ENCODE measurements around the gene FGFRL1. TPM values are rescaled to one million over a fixed set of nuclear protein-coding genes. Genes with fewer than 3 reads are reported as not detected.

Gene FGFRL1
- total and polyA plus RNA-seq, 2 donors (not counting 1 experiment from before 2014, with no cell fraction given): 6.1 to 10.0 TPM

DNA sequence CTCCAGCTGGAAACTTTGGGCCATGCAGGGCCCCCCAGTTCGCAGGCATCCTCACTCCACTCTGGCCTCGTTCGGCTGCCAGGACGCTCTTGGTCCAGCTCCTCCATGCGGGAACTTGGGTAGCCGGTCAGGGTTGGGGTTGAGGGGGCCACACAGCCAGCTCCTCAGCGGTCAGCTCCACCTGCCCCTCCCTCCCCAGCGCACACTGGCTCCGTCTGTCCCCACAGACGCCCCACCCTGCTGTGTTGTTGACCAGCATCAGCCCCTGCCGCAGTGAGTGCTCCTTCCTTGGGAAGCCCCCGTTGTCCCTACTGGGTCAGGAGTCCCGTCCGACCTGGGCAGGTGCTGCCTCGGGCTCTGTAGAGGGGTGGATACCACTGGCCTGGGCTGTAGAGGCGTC, 5.8 kb downstream of the FGFRL1 start:
- Histone ChIP-seq H4K20me1 (ENCODE audit: control insufficient read depth, extremely low read depth, insufficient read depth, low read length) (no peaks in the 10 kb centered on the region), H3K4me1 (ENCODE audit: control insufficient read depth, extremely low read depth, insufficient read depth, low read length) (no peaks in the 10 kb centered on the region), H3K4me2 (ENCODE audit: extremely low read depth, insufficient read depth, low read length) (no peak overlapping the region), H3K79me2 (ENCODE audit: control insufficient read depth, insufficient read depth, low read length) (no peaks in the 10 kb centered on the region), H2AFZ (ENCODE audit: low read length) (no peak overlapping the region), H3K4me3 (replicated peaks in 1 of 4; ENCODE audit: control extremely low read depth in 1 of 4, insufficient read depth in 1 of 4, low read depth in 3 of 4, low read length in 4 of 4) (no peak overlapping the region), H3K9ac (ENCODE audit: insufficient read depth, low read length) (no peak overlapping the region), H3K9me3 (ENCODE audit: control insufficient read depth, insufficient read depth, low read depth, low read length) (no peaks in the 10 kb centered on the region), H3K27me3 (ENCODE audit: control insufficient read depth, insufficient read depth, low read length) (no peaks in the 10 kb centered on the region), H3K36me3 (ENCODE audit: control insufficient read depth, insufficient read depth, low read length) (no peaks in the 10 kb centered on the region), H3K27ac (ENCODE audit: insufficient read depth, low read length) (no peak overlapping the region)
- no peak for DNase-seq (ENCODE audit: low read depth in 2 of 2)
- TF ChIP-seq EZH2 (IDR thresholded peaks at IDR 0.05; ENCODE audit: low read length, missing control alignments) (no peak), CTCF (conservative IDR thresholded peaks at IDR 0.05 in 1 of 2, IDR thresholded peaks at IDR 0.05 in 1 of 2; ENCODE audit: low read depth in 1 of 2, low read length in 2 of 2) (no peak)

GRCh38 chr4:1017706-1018105, 6.3 kb downstream of the FGFRL1 start:
- Histone ChIP-seq H3K27me3 (ENCODE audit: control insufficient read depth, insufficient read depth, low read length) (no peaks in the 10 kb centered on the region), H3K4me2 (ENCODE audit: extremely low read depth, insufficient read depth, low read length) (no peak overlapping the region), H2AFZ (ENCODE audit: low read length) (no peak overlapping the region), H3K79me2 (ENCODE audit: control insufficient read depth, insufficient read depth, low read length) (no peaks in the 10 kb centered on the region), H3K4me1 (ENCODE audit: control insufficient read depth, extremely low read depth, insufficient read depth, low read length) (no peaks in the 10 kb centered on the region), H4K20me1 (ENCODE audit: control insufficient read depth, extremely low read depth, insufficient read depth, low read length) (no peaks in the 10 kb centered on the region), H3K4me3 (replicated peaks in 1 of 4; ENCODE audit: control extremely low read depth in 1 of 4, insufficient read depth in 1 of 4, low read depth in 3 of 4, low read length in 4 of 4) (no peak overlapping the region), H3K36me3 (ENCODE audit: control insufficient read depth, insufficient read depth, low read length) (no peaks in the 10 kb centered on the region), H3K27ac (ENCODE audit: insufficient read depth, low read length) (no peak overlapping the region), H3K9ac (ENCODE audit: insufficient read depth, low read length) (no peak overlapping the region), H3K9me3 (ENCODE audit: control insufficient read depth, insufficient read depth, low read depth, low read length) (no peaks in the 10 kb centered on the region)
- no peak for DNase-seq (ENCODE audit: low read depth in 2 of 2)
- TF ChIP-seq EZH2 (IDR thresholded peaks at IDR 0.05; ENCODE audit: low read length, missing control alignments) (no peak), CTCF (conservative IDR thresholded peaks at IDR 0.05 in 1 of 2, IDR thresholded peaks at IDR 0.05 in 1 of 2; ENCODE audit: low read depth in 1 of 2, low read length in 2 of 2) (no peak)

DNA sequence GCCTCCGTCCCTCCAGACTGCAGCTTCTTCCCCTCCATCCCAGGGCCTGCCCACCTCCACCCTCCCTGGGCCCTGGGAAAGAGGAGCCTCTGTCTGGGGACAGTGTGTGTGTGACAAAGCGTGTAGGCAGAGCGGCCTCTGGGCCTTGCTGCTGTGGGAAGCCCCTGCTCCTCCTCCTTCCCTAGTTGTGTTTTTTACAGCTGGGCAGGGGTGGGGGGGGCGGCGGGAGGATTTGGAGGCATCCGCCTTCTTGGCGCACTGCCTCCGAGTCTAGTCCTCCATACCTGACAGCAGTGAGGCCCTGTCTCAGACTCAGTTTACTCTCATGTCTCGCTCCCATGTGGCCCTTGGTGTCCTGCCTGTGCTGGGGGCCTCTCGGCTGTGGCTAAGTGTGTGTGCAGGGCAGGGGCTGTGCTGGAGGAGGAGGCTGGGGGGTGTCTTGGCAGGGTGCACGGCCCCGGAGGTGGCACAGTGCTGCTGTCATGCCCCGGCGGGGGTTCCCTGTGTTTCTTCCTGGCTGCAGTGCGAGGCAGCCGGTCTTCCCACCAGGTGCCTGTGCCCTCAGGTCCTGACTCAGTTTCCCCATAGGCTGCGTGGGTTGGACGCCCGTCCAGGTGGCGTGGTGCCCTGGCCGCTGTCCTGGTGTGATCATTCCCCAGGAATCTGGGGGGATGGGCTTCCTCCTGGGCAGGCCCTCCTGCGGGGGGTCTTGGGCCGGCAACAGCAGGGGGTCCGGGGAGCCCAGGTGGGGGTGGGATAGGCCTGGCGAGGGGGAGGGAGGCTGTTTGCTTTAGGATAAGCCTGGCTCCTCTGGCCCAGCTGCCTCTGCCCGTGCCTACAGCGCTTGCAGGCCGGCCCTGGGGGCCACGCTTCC, 7.0 kb downstream of the FGFRL1 start:
- H3K4me3 ChIP-seq (replicated peaks in 1 of 4; ENCODE audit: control extremely low read depth in 1 of 4, insufficient read depth in 1 of 4, low read depth in 3 of 4, low read length in 4 of 4): no peak overlapping the region
- H2AFZ ChIP-seq (ENCODE audit: low read length): no peak overlapping the region
- no peaks in the 10 kb centered on the region for H3K9me3 ChIP-seq (ENCODE audit: control insufficient read depth, insufficient read depth, low read depth, low read length)
- H3K27ac ChIP-seq (ENCODE audit: insufficient read depth, low read length): no peak overlapping the region
- peak in 1 of 2 donors; percentile 16 for DNase-seq (ENCODE audit: low read depth in 2 of 2)
- H3K4me2 ChIP-seq (ENCODE audit: extremely low read depth, insufficient read depth, low read length): no peak overlapping the region
- no peaks in the 10 kb centered on the region for H3K36me3 ChIP-seq (ENCODE audit: control insufficient read depth, insufficient read depth, low read length)
- H3K4me1 ChIP-seq (ENCODE audit: control insufficient read depth, extremely low read depth, insufficient read depth, low read length): no peaks in the 10 kb centered on the region
- H4K20me1 ChIP-seq (ENCODE audit: control insufficient read depth, extremely low read depth, insufficient read depth, low read length): no peaks in the 10 kb centered on the region
- TF ChIP-seq CTCF (conservative IDR thresholded peaks at IDR 0.05 in 1 of 2, IDR thresholded peaks at IDR 0.05 in 1 of 2; ENCODE audit: low read depth in 1 of 2, low read length in 2 of 2) (no peak), EZH2 (IDR thresholded peaks at IDR 0.05; ENCODE audit: low read length, missing control alignments) (no peak)
- no peak overlapping the region for H3K9ac ChIP-seq (ENCODE audit: insufficient read depth, low read length)
- no peaks in the 10 kb centered on the region for H3K27me3 ChIP-seq (ENCODE audit: control insufficient read depth, insufficient read depth, low read length)
- H3K79me2 ChIP-seq (ENCODE audit: control insufficient read depth, insufficient read depth, low read length): no peaks in the 10 kb centered on the region

All from fibroblast of lung (primary cell).